ENCODE data around the gene BANP. TPM values are rescaled to one million over a fixed set of nuclear protein-coding genes. Genes with fewer than 3 reads are reported as not detected.
"Not testable (repeated sequence)": the region's sequence is repeated elsewhere in the genome, so short reads cannot be mapped to it uniquely, and the experiment has no call there.

The BANP gene
- total RNA-seq, 1 donor from 2014 or later: 39.1 TPM

DNA sequence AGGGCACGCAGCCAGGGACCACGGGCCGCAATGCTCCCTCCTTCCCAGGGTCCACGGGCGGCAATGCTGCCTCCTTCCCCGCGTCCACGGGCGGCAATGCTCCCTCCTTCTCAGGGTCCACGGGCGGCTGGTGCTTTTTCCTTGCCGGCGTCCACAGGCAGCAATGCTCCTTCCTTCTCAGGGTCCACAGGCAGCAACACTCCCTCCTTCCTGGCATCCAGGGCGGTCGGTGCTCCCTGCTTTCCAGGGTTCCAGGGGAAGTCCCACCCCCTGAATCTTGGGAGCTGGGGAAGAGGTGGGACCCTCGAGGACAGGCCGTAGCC is 143.0 kb downstream of the BANP start:
- H3K4me3 Mint-ChIP-seq; H3K27me3 Mint-ChIP-seq (ENCODE audit: low read depth); H3K27ac Mint-ChIP-seq (ENCODE audit: unreplicated experiment); DNase-seq (ENCODE audit: low read depth, low spot score); H3K4me1 Mint-ChIP-seq; H3K9me3 Mint-ChIP-seq; H3K36me3 Mint-ChIP-seq (ENCODE audit: low read depth): not testable (repeated sequence)

DNA sequence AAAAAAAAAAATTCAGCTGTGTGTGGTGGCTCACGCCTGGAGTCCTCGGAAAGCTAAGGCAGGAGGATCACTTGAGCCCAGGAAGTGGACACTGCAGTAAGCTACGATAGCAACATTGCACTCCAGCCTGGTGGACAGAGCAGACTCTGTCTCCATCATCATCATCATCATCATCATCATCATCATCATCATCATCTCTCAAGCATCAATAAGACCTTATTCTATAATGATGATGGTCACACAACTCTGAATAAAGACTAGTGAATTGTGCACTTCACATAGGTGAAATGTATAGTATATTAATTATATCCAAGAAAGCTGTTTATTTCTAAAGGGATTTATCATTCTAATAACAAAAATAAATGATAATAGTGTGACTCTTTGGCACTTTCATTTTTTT is 143.7 kb downstream of the BANP start:
- H3K36me3 Mint-ChIP-seq (ENCODE audit: low read depth); H3K4me1 Mint-ChIP-seq; H3K27ac Mint-ChIP-seq (ENCODE audit: unreplicated experiment); H3K9me3 Mint-ChIP-seq; DNase-seq (ENCODE audit: low read depth, low spot score); H3K27me3 Mint-ChIP-seq (ENCODE audit: low read depth); H3K4me3 Mint-ChIP-seq: not testable (repeated sequence)

DNA sequence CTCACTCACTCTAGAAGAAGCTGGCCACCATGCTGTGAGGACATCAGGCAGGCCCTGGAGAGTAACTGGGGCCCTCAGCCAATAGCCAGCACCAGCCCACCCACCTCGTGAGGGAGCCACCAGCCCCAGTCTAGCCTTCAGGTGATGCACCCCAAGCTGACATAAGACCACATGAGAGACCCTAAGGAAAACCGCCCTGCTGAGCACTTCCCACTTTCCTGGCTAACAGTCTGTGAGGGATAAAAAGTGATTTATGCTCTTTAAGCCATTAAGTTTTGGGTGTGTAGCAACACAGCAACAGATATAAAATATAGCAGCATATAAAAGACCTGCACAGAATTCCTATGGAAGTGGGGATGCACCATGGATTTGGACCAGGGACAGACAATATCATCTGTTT is 145.4 kb downstream of the BANP start:
- DNase-seq (ENCODE audit: low read depth, low spot score); H3K36me3 Mint-ChIP-seq (ENCODE audit: low read depth); H3K4me3 Mint-ChIP-seq; H3K27ac Mint-ChIP-seq (ENCODE audit: unreplicated experiment); H3K4me1 Mint-ChIP-seq; H3K9me3 Mint-ChIP-seq: not testable (repeated sequence)
- H3K27me3 Mint-ChIP-seq (ENCODE audit: low read depth): peaks cover 19% of the 10 kb centered on the region

DNA sequence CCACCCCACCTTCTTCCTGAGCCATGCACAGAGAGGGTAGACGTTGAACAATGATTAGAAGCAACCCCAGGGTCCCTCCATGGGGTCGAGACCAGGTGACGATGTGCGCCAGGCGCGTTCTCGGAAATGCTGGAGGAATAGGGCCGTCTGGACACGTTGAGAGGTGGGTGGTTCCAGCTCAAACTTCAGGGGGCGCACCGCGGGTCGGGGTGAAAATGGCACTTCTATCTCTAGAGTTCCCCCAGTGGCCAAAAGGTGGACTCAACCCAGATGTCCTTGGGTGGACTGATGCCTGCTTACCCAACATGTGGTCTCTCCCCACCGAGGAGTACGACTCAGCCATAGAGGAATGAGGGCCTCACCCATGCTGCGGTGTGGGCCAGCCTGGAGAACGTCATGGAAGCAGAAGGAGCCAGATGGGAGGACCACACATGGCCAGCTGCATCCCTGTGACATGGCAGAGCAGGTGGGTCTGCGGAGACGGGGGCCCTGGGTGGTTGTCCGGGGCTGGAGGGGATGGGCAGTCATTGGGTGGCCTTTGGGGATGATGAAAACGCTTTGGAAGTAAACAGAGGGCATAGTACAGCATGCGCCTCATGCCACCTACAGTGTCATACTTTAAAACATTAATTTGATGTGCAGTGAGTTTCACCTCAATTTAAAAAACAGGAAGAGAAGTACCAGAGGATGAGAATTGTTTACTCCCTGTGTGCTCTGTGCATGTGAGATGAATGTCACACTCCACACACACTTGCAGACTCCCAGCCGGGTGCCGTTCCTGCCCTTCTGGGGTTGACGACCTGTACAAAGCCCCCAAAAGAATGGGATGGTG is 147.7 kb downstream of the BANP start:
- H3K27ac Mint-ChIP-seq (ENCODE audit: unreplicated experiment); H3K9me3 Mint-ChIP-seq; DNase-seq (ENCODE audit: low read depth, low spot score); H3K36me3 Mint-ChIP-seq (ENCODE audit: low read depth); H3K4me1 Mint-ChIP-seq; H3K4me3 Mint-ChIP-seq: not testable (repeated sequence)
- H3K27me3 Mint-ChIP-seq (ENCODE audit: low read depth): peaks cover 19% of the 10 kb centered on the region

DNA sequence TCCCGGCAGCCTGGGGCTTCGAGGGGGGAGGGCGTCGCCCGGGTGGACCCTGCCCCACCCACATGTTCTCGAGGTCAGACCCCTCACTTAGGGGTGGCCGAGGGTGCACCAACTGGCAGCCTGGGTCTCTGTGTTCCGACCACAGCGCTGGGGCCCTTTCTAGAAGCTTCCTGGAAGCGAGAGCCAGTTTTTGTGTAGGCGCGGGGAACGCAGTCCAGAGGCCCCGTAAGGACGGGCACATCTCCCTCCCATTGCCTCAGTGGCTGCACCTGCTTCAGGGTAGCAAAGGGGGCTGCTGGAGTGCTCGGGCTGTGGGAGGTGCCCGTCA is 148.3 kb downstream of the BANP start:
- Mint-ChIP-seq H3K36me3 (ENCODE audit: low read depth) (peaks cover 2% of the 10 kb centered on the region), H3K9me3 (peaks cover 3% of the 10 kb centered on the region), H3K4me3 (no peak overlapping the region), H3K27ac (ENCODE audit: unreplicated experiment) (no peak overlapping the region), H3K27me3 (ENCODE audit: low read depth) (peaks cover 19% of the 10 kb centered on the region), H3K4me1 (peaks cover 7% of the 10 kb centered on the region)
- DNase-seq (ENCODE audit: low read depth, low spot score): no peak
- TF ChIP-seq, protein P1, sequence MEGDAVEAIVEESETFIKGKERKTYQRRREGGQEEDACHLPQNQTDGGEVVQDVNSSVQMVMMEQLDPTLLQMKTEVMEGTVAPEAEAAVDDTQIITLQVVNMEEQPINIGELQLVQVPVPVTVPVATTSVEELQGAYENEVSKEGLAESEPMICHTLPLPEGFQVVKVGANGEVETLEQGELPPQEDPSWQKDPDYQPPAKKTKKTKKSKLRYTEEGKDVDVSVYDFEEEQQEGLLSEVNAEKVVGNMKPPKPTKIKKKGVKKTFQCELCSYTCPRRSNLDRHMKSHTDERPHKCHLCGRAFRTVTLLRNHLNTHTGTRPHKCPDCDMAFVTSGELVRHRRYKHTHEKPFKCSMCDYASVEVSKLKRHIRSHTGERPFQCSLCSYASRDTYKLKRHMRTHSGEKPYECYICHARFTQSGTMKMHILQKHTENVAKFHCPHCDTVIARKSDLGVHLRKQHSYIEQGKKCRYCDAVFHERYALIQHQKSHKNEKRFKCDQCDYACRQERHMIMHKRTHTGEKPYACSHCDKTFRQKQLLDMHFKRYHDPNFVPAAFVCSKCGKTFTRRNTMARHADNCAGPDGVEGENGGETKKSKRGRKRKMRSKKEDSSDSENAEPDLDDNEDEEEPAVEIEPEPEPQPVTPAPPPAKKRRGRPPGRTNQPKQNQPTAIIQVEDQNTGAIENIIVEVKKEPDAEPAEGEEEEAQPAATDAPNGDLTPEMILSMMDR (conservative IDR thresholded peaks at IDR 0.05): no peak

DNA sequence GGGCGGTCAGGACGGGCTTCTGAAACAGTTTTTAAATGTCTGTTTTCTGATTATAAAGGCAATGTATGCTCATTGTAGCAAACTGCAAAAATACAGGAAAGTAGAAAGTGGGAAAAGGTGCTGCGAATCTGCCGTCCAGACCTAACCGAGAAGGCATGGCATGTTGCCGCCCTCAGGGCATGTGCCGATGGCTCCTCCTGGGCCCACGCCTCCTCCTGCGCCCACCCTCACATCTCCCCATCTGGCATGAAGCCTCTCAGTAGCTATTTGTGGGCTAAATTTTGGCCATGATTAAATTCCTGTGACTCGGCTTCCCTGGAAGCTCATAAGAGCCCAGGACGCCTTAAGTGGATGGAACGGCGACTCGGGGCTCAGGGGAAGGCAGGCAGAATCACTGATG is 148.7 kb downstream of the BANP start:
- not testable (repeated sequence) for H3K4me1 Mint-ChIP-seq; DNase-seq (ENCODE audit: low read depth, low spot score); H3K9me3 Mint-ChIP-seq; H3K27ac Mint-ChIP-seq (ENCODE audit: unreplicated experiment); H3K4me3 Mint-ChIP-seq; H3K36me3 Mint-ChIP-seq (ENCODE audit: low read depth)
- peaks cover 19% of the 10 kb centered on the region for H3K27me3 Mint-ChIP-seq (ENCODE audit: low read depth)

DNA sequence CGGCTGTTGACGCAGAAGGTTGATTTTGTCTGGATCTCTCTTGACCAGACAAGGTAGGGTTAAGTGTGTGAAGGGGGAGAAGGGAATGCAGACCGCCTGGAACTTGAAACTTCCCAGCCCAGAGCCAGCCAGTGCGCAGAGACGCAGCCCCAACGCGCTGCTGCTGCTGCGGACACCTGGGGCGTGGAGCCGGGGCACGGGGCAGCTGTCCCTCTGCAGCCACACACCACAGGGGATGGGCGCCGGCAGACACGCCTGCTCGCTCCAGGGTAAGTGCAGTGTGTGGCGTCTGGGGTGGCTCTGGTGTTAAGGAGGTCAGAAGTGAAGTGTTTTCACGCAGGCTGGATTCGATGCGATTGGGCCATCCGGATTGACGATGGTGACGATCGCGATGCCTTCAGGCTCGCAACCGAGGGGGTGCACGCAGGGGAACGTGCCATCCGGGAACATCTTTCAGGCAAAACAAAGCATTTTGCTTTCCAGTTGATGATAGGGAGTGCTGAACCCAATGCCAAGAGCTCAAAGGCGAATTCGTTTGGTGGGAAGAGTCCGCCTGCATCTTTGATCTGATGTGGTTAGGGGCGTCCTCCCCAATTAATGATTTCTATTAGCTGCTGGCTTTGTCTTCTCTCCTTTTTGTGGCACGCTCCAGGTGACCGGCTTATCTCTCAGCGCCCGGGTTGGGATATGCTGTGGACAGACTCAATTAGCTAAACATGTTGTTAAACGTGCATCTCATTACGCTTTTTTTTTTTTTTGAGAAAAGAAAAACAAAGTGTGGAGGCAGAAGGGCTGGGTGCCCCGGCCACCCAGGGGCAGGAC is 149.8 kb downstream of the BANP start:
- not testable (repeated sequence) for H3K9me3 Mint-ChIP-seq; H3K27ac Mint-ChIP-seq (ENCODE audit: unreplicated experiment); H3K4me3 Mint-ChIP-seq; DNase-seq (ENCODE audit: low read depth, low spot score); H3K36me3 Mint-ChIP-seq (ENCODE audit: low read depth); H3K4me1 Mint-ChIP-seq
- peaks cover 19% of the 10 kb centered on the region for H3K27me3 Mint-ChIP-seq (ENCODE audit: low read depth)

DNA sequence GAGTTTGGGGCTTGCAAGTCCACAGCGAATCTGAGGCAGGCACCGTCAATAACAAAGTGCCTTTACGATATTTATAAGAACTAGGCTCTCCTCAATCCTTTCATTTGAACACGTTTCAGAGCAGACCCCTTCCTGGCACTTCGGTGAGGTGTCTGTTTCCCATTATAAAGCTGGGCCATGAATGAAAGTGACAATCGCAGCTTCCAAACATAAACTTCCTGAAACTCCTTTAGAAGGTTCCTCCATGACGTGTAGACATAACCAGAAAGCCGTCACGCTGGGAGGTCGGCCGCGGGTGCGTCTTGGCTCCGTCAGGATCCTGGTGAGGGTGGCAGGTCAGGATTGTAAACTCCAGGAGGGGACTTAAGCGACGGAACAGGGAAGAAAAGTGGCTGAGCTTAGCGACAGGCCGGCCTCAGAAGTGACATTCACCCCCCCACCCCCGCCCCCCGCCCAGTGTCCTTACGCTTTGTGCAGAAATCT is 150.4 kb downstream of the BANP start:
- H3K4me1 Mint-ChIP-seq; H3K36me3 Mint-ChIP-seq (ENCODE audit: low read depth); H3K9me3 Mint-ChIP-seq; H3K4me3 Mint-ChIP-seq; DNase-seq (ENCODE audit: low read depth, low spot score); H3K27ac Mint-ChIP-seq (ENCODE audit: unreplicated experiment): not testable (repeated sequence)
- H3K27me3 Mint-ChIP-seq (ENCODE audit: low read depth): peaks cover 19% of the 10 kb centered on the region

DNA sequence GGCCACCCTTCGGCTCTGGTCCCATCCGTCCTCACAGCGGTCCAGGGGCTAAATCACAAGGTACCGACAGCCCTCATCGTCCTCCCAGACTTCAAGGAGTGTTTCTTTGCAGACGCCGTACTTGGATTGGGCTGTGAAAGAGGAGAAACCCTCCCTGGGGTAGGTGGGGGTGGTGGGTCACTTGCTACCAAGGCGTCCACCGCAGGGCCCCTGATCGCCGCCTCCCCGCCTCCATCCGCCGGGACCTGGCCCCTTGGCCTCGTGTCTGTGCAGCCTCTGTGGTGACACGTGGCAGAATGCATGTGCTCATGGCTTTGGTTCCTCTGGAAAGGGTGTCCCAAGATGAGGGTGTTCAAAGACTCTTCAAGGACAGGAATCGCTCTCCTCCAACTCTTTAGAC is 151.4 kb downstream of the BANP start:
- peaks cover 19% of the 10 kb centered on the region for H3K27me3 Mint-ChIP-seq (ENCODE audit: low read depth)
- TF ChIP-seq, protein P1 (conservative IDR thresholded peaks at IDR 0.05): no peak
- H3K27ac Mint-ChIP-seq (ENCODE audit: unreplicated experiment): no peak overlapping the region
- no peak for DNase-seq (ENCODE audit: low read depth, low spot score)
- no peaks in the 10 kb centered on the region for H3K36me3 Mint-ChIP-seq (ENCODE audit: low read depth)
- H3K4me3 Mint-ChIP-seq: no peak overlapping the region
- H3K4me1 Mint-ChIP-seq: peaks cover 7% of the 10 kb centered on the region
- no peaks in the 10 kb centered on the region for H3K9me3 Mint-ChIP-seq
